Measurements from ENCODE around the gene ACYP1.

GRCh38 chr14:75098682-75099081 lies 34.9 kb upstream of the ACYP1 start:
- TF ChIP-seq CTCF (IDR thresholded peaks at IDR 0.05; ENCODE audit: low read depth, low read length): no peak
- no peak for TF ChIP-seq POLR2A (IDR thresholded peaks at IDR 0.05; ENCODE audit: extremely low read depth, insufficient read length)
- no peak for TF ChIP-seq MAX (IDR thresholded peaks at IDR 0.05; ENCODE audit: low read depth, low read length)
- no peak for TF ChIP-seq MYC (IDR thresholded peaks at IDR 0.05; ENCODE audit: low read depth, low read length)
